Vagina (tissue), 2 donors: ENCODE data around the gene SLX4.

ENCODE experiments used
- CTCF ChIP-seq, 3 experiments: fragments of 450-650 bp in 2 of 3; fragments of 200-600 bp in 1 of 3; sonication (generic) in 1 of 3; IDR thresholded peaks; one replicate each; pipeline ENCODE4 v1.5.1; 2017 to 2019; ENCODE audit warnings: antibody characterized with exemption in 3 of 3, mild to moderate bottlenecking in 2 of 3, moderate library complexity in 2 of 3
- POLR2A ChIP-seq, 2 donors: fragments of 450-650 bp; IDR thresholded peaks; one replicate each; pipeline ENCODE4 v1.6.1; 2017; ENCODE audit warnings: antibody characterized with exemption in 2 of 2, mild to moderate bottlenecking in 2 of 2, moderate library complexity in 2 of 2

DNA sequence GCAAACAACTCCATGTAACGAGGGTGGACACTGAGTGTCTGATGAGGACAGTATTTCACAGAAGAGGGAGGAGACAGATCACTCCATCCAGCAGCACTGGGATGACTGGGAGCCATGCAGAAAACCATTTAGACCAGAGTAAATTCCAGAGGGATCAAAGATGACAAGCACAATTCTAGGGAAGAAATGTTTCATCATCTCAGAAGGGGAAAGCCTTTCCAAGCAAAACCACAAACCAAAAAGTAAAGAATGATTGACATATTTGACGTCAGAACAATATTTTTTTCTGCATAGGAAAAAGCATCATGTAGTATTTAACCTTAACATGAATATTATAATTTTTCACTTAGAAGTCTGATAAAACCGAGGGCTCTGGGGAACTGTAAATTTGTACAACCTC is 47.8 kb upstream of the SLX4 start:
- no peak for TF ChIP-seq CTCF (IDR thresholded peaks at IDR 0.05)
- no peak for TF ChIP-seq POLR2A (IDR thresholded peaks at IDR 0.05)
